ENCODE measurements around the gene BIRC7.

DNA sequence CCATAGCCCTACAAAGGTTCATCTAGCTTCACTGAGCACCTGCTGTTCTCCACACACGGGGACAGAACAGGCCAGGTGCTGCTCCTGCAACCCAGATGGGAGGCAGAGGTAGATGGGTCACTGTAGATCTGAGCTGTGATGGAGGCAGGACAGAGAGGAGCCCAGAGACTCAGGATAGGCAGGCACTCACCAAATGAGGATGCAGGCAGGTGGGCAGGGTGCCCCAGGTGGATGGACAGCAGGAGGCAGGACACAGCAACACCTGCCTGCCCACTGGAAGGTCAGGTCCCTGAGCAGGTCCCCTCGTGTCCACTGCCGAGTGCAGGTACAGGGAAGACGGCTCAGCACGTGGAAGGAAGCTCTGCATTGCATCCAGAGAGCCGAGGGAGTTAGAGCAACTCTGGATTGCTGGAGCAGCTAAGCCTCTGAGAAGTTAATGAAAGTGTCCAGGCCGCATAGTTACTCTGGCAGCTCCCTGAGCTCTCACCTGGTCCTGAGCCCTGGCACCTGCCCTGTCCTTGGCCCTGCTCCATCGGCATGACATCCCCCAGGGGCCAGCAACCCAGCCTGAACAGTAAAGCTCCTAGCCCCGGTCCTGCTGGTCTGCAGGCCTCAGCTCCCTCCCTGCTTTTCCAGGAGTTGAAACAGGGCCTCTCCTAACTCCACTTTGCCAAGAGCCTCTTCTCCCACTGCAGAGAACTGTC, 14.9 kb upstream of the BIRC7 start:
- TF ChIP-seq CTCF (conservative IDR thresholded peaks at IDR 0.05): no peak
- TF ChIP-seq ZFX (IDR thresholded peaks at IDR 0.05): no peak
